Esophagus muscularis mucosa (tissue), 4 donors: ENCODE measurements around the gene TBX19. TPM values are rescaled to one million over a fixed set of nuclear protein-coding genes. Genes with fewer than 3 reads are reported as not detected.

Source experiments
- DNase-seq: peaks from one replicate; pipeline ENCODE4 v3.0.0-alpha.2; 2017; ENCODE audit errors: extremely low spot score
- H3K27ac ChIP-seq, 4 donors: fragments of 200-600 bp; sonication (generic); replicated peaks in 1 of 4; 1 replicate in 3 of 4; 2 replicates in 1 of 4; pipeline ENCODE4 v1.5.1; 2016 to 2019; ENCODE audit warnings: mild to moderate bottlenecking in 1 of 4
- H3K27me3 ChIP-seq, 4 donors: fragments of 200-600 bp; sonication (generic); one replicate each; pipeline versions ENCODE4 v1.5.1 to v1.6.0; 2016 to 2019
- H3K36me3 ChIP-seq, 4 donors: fragments of 200-600 bp; sonication (generic); one replicate each; pipeline ENCODE4 v1.5.1; 2016 to 2019
- H3K4me1 ChIP-seq, 4 donors: fragments of 200-600 bp; sonication (generic); one replicate each; pipeline ENCODE4 v1.5.1; 2016 to 2019
- H3K4me3 ChIP-seq, 4 donors: fragments of 200-600 bp; sonication (generic); 1 replicate in 2 of 4; 2 replicates in 2 of 4; pipeline ENCODE4 v1.5.1; 2016 to 2019; ENCODE audit warnings: mild to moderate bottlenecking in 4 of 4, moderate library complexity in 1 of 4
- H3K9me3 ChIP-seq, 4 donors: fragments of 200-600 bp; sonication (generic); 1 replicate in 3 of 4; 2 replicates in 1 of 4; pipeline ENCODE4 v1.5.1; 2016 to 2019
- EP300 ChIP-seq: sonication (generic); formaldehyde crosslinking; IDR thresholded peaks from one replicate; pipeline ENCODE4 v1.6.1; 2017; ENCODE audit warnings: antibody characterized with exemption
- POLR2A ChIP-seq: fragments of 450-650 bp; IDR thresholded peaks from one replicate; pipeline ENCODE4 v1.6.1; 2017; ENCODE audit warnings: antibody characterized with exemption, moderate library complexity, mild to moderate bottlenecking, low read depth
- POLR2AphosphoS5 ChIP-seq, 2 donors: sonication (generic); formaldehyde crosslinking; IDR thresholded peaks; one replicate each; pipeline ENCODE4 v1.6.1; 2017; ENCODE audit warnings: antibody characterized with exemption in 2 of 2
- WGBS: methylation state at CpG from one replicate; pipeline ENCODE4 v1.1.5; 2018; 5-methylcytosine and 5-hydroxymethylcytosine counted together
- intact Hi-C: fragments of 100-400 bp; cut with DNase I; formaldehyde crosslinking; loops from one replicate; pipeline ENCODE4 v1.15.1; 2023
- total RNA-seq, 4 donors: library from RNA; depleted of rRNA; stranded (reverse); fragments of >200 nt; gene quantifications; one replicate each; pipeline versions ENCODE4 v1.1.0 to v1.2.1, GENCODE V29; 2016
- TF ChIP-seq, protein P1 (sequence below), 3 experiments: fragments of 200-600 bp in 2 of 3; fragments of 450-650 bp in 1 of 3; sonication (generic) in 2 of 3; IDR thresholded peaks; one replicate each; pipeline ENCODE4 v1.5.1; 2017 to 2019; ENCODE audit warnings: antibody characterized with exemption in 3 of 3, mild to moderate bottlenecking in 2 of 3, moderate library complexity in 1 of 3

The TBX19 gene
- total RNA-seq, 4 donors from 2014 or later, result 0.83 to 2.0 (median 1.1) TPM

DNA sequence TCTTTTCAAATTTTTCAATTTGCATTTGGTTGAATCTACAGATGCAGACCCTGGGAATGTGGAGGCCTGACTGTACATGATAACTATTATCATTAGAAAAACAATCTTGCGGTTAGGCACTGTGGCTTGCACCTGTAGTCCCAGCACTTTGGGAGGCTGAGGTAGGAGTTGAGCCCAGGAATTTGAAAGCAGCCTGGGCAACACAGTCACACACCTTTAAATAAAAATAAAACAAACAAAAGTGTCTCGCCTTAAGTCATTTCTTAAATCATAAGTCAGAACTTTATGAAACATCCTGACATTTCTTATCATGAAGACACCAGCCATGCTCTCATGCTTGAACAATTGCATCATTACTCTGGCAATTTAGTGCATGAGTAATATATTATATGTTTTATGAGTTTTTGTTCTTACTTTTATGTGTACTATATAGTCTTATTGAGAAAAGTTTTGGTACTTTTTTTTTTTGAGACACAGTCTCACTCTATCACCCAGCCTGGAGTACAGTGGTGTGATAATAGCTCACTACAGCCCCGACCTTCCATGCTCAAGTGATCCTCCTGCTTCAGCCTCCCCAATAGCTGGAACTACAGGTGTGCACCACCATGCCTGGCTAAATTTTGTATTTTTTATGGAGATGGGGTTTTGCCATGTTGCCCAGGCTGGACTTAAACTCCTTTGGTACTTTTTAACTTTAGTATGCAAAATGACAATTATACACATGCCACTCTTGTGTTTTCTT lies 7.8 kb downstream of the TBX19 start:
- TF ChIP-seq POLR2A, result no peak
- TF ChIP-seq, protein P1, sequence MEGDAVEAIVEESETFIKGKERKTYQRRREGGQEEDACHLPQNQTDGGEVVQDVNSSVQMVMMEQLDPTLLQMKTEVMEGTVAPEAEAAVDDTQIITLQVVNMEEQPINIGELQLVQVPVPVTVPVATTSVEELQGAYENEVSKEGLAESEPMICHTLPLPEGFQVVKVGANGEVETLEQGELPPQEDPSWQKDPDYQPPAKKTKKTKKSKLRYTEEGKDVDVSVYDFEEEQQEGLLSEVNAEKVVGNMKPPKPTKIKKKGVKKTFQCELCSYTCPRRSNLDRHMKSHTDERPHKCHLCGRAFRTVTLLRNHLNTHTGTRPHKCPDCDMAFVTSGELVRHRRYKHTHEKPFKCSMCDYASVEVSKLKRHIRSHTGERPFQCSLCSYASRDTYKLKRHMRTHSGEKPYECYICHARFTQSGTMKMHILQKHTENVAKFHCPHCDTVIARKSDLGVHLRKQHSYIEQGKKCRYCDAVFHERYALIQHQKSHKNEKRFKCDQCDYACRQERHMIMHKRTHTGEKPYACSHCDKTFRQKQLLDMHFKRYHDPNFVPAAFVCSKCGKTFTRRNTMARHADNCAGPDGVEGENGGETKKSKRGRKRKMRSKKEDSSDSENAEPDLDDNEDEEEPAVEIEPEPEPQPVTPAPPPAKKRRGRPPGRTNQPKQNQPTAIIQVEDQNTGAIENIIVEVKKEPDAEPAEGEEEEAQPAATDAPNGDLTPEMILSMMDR (IDR thresholded peaks at IDR 0.05), result no peak
- no peak for TF ChIP-seq EP300
- no peak for TF ChIP-seq POLR2AphosphoS5 (IDR thresholded peaks at IDR 0.05)
- Histone ChIP-seq H3K4me1 (peaks cover 0 to 11% (median 5%) of the 10 kb centered on the region in 4 donors), H3K27ac (no peak overlapping the region), H3K36me3 (peaks cover 0 to 3% (median 0%) of the 10 kb centered on the region in 4 donors), H3K27me3 (no peaks in the 10 kb centered on the region), H3K4me3 (no peak overlapping the region), H3K9me3 (no peaks in the 10 kb centered on the region)
- intact Hi-C loops, result no loop called here
- DNase-seq, result no peak
- WGBS, result 95% methylated on average over 3 of the region's 3 CpGs

DNA sequence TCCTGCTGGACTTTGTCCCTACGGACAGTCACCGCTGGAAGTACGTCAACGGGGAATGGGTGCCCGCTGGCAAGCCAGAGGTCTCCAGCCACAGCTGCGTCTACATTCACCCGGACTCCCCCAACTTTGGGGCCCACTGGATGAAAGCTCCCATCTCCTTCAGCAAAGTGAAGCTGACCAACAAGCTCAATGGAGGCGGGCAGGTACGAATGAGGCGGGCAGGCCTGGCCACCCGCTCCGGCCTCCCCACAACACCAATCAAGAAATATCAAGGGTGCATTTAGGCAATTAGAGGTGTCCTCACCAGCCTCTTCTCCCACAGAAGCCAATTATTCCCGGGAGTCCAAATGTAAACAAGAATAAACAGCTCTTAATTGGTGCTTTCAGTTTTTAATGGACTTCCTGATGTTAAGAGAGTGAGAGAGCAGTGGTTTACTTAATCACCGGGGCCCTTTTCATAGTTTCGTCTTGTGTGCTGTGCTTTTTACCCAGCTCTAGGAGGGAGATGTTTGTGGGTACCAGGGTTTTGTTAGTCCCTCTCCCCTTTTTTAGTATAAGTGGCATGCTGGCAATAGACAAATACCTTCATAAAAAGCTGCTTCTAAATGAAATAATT lies 10.7 kb downstream of the TBX19 start:
- 88% methylated on average over 15 of the region's 15 CpGs for WGBS
- Histone ChIP-seq H3K4me1 (no peaks in the 10 kb centered on the region), H3K36me3 (peaks cover 0 to 3% (median 0%) of the 10 kb centered on the region in 4 donors), H3K27ac (no peak overlapping the region), H3K4me3 (no peak overlapping the region), H3K9me3 (no peaks in the 10 kb centered on the region), H3K27me3 (no peaks in the 10 kb centered on the region)
- intact Hi-C loops, result no loop called here
- no peak for TF ChIP-seq EP300
- TF ChIP-seq POLR2A, result no peak
- TF ChIP-seq POLR2AphosphoS5 (IDR thresholded peaks at IDR 0.05), result no peak
- DNase-seq, result no peak

DNA sequence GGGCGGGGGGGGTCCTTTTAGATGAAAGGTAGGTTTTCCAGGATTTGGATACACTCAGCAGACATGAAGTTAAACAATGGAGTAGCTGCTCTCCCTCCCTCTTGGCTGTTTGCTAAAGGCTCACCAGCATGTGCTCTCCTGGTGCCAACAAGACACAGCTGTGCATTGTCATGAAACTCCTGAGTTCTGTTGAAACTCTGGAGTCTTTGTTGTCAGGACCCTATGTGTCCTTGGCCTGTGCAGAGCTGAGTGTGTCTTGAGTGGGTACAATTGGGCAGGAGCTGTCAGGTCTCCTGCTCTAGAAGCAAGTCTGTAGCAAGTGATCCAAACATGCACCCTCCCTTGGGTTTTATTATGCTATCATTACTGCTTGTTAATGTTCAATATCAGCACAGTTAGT lies 12.7 kb downstream of the TBX19 start:
- intact Hi-C loops, result no loop called here
- H3K27me3 ChIP-seq, result no peaks in the 10 kb centered on the region
- no peak overlapping the region for H3K4me3 ChIP-seq
- no peaks in the 10 kb centered on the region for H3K9me3 ChIP-seq
- TF ChIP-seq POLR2A (no peak), EP300 (no peak), POLR2AphosphoS5 (IDR thresholded peaks at IDR 0.05) (no peak)
- TF ChIP-seq, protein P1 (IDR thresholded peaks at IDR 0.05), result no peak
- no peaks in the 10 kb centered on the region for H3K4me1 ChIP-seq
- peak; percentile 37 for DNase-seq
- 67% methylated on average over 1 of the region's 1 CpG for WGBS
- H3K27ac ChIP-seq, result no peak overlapping the region
- peaks cover 0 to 3% (median 0%) of the 10 kb centered on the region in 4 donors for H3K36me3 ChIP-seq

DNA sequence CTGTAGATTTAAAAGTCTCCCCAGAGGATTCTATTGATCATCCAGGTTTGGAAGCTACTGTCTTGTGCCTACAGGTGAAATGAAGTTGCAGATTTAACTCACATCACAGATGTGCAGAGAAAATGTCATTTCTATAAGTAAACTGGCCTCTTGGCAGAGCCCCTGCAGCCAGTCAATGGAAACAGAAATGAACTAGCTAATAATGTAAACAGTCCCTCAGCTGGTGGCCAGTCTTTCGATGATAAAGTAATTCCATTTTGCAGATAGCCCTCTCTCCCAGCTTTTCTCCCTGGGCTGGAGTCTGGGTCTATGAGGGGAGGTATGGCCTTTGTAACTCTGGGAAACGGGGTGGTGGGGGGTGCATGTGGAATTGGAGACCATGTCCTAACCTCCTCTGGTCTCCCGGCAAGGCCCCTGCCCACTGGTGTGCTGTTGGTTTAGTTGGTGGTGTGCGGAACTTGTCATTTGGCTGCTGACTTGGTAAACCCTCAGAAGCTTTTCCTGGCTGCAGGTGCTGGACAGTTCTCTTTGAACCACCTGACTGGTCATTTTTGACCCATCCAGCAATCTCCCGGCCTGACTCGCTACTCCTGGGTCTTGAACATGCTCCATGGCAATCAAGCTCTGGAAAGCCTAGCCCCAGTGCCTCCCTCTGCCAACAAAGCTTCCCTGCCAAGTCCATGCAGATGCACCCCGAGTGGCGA lies 14.9 kb downstream of the TBX19 start:
- Histone ChIP-seq H3K4me1 (no peaks in the 10 kb centered on the region), H3K27ac (no peak overlapping the region), H3K36me3 (peaks cover 0 to 3% (median 0%) of the 10 kb centered on the region in 4 donors), H3K9me3 (no peaks in the 10 kb centered on the region), H3K27me3 (no peaks in the 10 kb centered on the region), H3K4me3 (no peak overlapping the region)
- peak; percentile 47 for DNase-seq
- TF ChIP-seq, protein P1 (IDR thresholded peaks at IDR 0.05), result no peak
- TF ChIP-seq POLR2AphosphoS5 (IDR thresholded peaks at IDR 0.05) (no peak), POLR2A (no peak), EP300 (no peak)
- intact Hi-C loops, result no loop called here
- 84% methylated on average over 6 of the region's 8 CpGs for WGBS
